Kasumi-1 (cell line): ENCODE measurements around the gene RNF214.
"Not testable (repeated sequence)": the region's sequence is repeated elsewhere in the genome, so short reads cannot be mapped to it uniquely, and the experiment has no call there.

Experiments used
- DNase-seq, 2 experiments: peaks; one replicate each; lab custom pipeline; 2025; lab: John Stamatoyannopoulos, UW

Gene RNF214

GRCh38 chr11:117197516-117198456, 34.7 kb upstream of the RNF214 start:
- DNase-seq, result no peak

GRCh38 chr11:117198613-117199012, 33.9 kb upstream of the RNF214 start:
- DNase-seq, result no peak

- no peak for DNase-seq
Observed at GRCh38 chr11:117199053-117199915, 33.2 kb upstream of the RNF214 start, which contains the start of gene TAGLN. Gene TAGLN (plus strand): TSS chr11:117199370. CDS start chr11:117203014, 3,644 bp downstream.

GRCh38 chr11:117199916-117200812, 32.3 kb upstream of the RNF214 start:
- DNase-seq, result no peak

GRCh38 chr11:117200813-117201657, 31.4 kb upstream of the RNF214 start:
- DNase-seq, result no peak

GRCh38 chr11:117201658-117202305, 30.7 kb upstream of the RNF214 start:
- no peak for DNase-seq

- no peak for DNase-seq
Observed at GRCh38 chr11:117202386-117203068, 29.9 kb upstream of the RNF214 start.

GRCh38 chr11:117203069-117203407, 29.4 kb upstream of the RNF214 start:
- DNase-seq, result no peak

GRCh38 chr11:117204283-117205080, 28.0 kb upstream of the RNF214 start:
- no peak for DNase-seq

- no peak for DNase-seq
Observed at GRCh38 chr11:117205211-117205818, 27.2 kb upstream of the RNF214 start.

- DNase-seq, result not testable (repeated sequence)
Observed at GRCh38 chr11:117206111-117206510, 26.4 kb upstream of the RNF214 start.

GRCh38 chr11:117206859-117207258, 25.6 kb upstream of the RNF214 start:
- not testable (repeated sequence) for DNase-seq

- not testable (repeated sequence) for DNase-seq
Observed at GRCh38 chr11:117207481-117207880, 25.0 kb upstream of the RNF214 start.

GRCh38 chr11:117208710-117209109, 23.8 kb upstream of the RNF214 start:
- not testable (repeated sequence) for DNase-seq

GRCh38 chr11:117209351-117210125, 22.9 kb upstream of the RNF214 start:
- not testable (repeated sequence) for DNase-seq

GRCh38 chr11:117210620-117211019, 21.9 kb upstream of the RNF214 start:
- DNase-seq, result no peak

GRCh38 chr11:117212697-117213355, 19.6 kb upstream of the RNF214 start:
- DNase-seq, result no peak
